K562 (cell line): Measurements from ENCODE around the gene SAMD11. TPM values are rescaled to one million over a fixed set of nuclear protein-coding genes. Genes with fewer than 3 reads are reported as not detected.

Experiments
- ATAC-seq: fragments of 200-7000 bp; cut with Tn5 transposase; 3 replicates; pipeline ENCODE4 v1.9.1; 2020; ENCODE audit warnings: moderate library complexity
- BruUV-seq: library from RNA; stranded (reverse); fragments of 400-500 nt; replicated peaks from 2 replicates; lab custom pipeline; 2021; lab: Mats Ljungman, UMichigan
- CTCF ChIA-PET: fragments of 300-600 bp; formaldehyde crosslinking; extraction: SDS; loops from one replicate; lab custom pipeline; 2021; ENCODE audit warnings: low intra/inter-chr PET ratio; lab: Yijun Ruan, JAX
- POLR2A ChIA-PET: fragments of 300-600, 350-650 bp; sonication (Branson Sonifier 250); formaldehyde crosslinking; extraction: SDS; loops from one replicate; lab custom pipeline; 2021; ENCODE audit warnings: antibody characterized with exemption, inconsistent platforms; lab: Yijun Ruan, JAX
- DNase-seq, 4 experiments: peaks; one replicate each; pipeline versions ENCODE4 v3.0.0 to v3.0.0-alpha.2; 2011 to 2018; ENCODE audit warnings: low spot score in 3 of 4, mixed read lengths in 3 of 4; ENCODE audit errors: extremely low read depth in 1 of 4
- FAIRE-seq: peaks from 2 replicates; lab custom pipeline; 2011; peaks lifted over from hg19 to GRCh38; lab: Jason Lieb, UNC
- H2AFZ ChIP-seq: 2 replicates; pipeline ENCODE4 v1.6.0; 2011; ENCODE audit warnings: low read depth, low read length, control low read depth, inconsistent platforms
- H3K27ac ChIP-seq: fragments of 200-600 bp; 3 replicates; pipeline ENCODE4 v1.8.0; 2011; ENCODE audit warnings: low read depth, mild to moderate bottlenecking, control low read depth, inconsistent platforms, low read length, moderate library complexity, mixed read lengths; ENCODE audit errors: extremely low read depth
- H3K27me3 ChIP-seq, 2 experiments: fragments of 300-600 bp in 1 of 2; 2 replicates in 1 of 2; 3 replicates in 1 of 2; pipeline versions ENCODE4 v1.6.0 to v1.8.0; 2011; ENCODE audit warnings: inconsistent platforms in 2 of 2, low read length in 2 of 2, mild to moderate bottlenecking in 1 of 2, mixed read lengths in 1 of 2, moderate library complexity in 1 of 2; ENCODE audit not compliant: control insufficient read depth in 2 of 2, insufficient read depth in 2 of 2
- H3K36me3 ChIP-seq: fragments of 300-600 bp; 3 replicates; pipeline ENCODE4 v1.8.0; 2011; ENCODE audit warnings: mild to moderate bottlenecking, low read length, inconsistent platforms; ENCODE audit not compliant: control insufficient read depth, insufficient read depth
- H3K4me1 ChIP-seq, 2 experiments: fragments of 200-600 bp in 1 of 2; replicated peaks in 1 of 2; 2 replicates in 1 of 2; 3 replicates in 1 of 2; pipeline versions ENCODE4 v1.5.1 to v1.8.0; 2011; ENCODE audit warnings: inconsistent platforms in 2 of 2, low read length in 2 of 2, mild to moderate bottlenecking in 1 of 2, mixed read lengths in 1 of 2, moderate library complexity in 1 of 2; ENCODE audit not compliant: control insufficient read depth in 2 of 2, insufficient read depth in 2 of 2
- H3K4me2 ChIP-seq: 2 replicates; pipeline ENCODE4 v1.6.1; 2011; ENCODE audit warnings: low read length, control low read depth, inconsistent platforms, mixed read lengths; ENCODE audit not compliant: insufficient read depth
- H3K4me3 ChIP-seq: fragments of 200-600 bp; sonication (generic), shearing (Covaris generic); 2 replicates; pipeline ENCODE4 v1.5.1; 2016; ENCODE audit warnings: control low read depth, inconsistent platforms
- H3K79me2 ChIP-seq: fragments of 200-600 bp; 3 replicates; pipeline ENCODE4 v1.8.0; 2011; ENCODE audit warnings: low read length, inconsistent platforms; ENCODE audit not compliant: control insufficient read depth, insufficient read depth
- H3K9ac ChIP-seq, 2 experiments: 2 replicates each; pipeline versions ENCODE4 v1.6.0 to v1.6.1; 2011; ENCODE audit warnings: low read depth in 2 of 2, low read length in 2 of 2, control low read depth in 1 of 2, inconsistent platforms in 1 of 2, mild to moderate bottlenecking in 1 of 2, mixed read lengths in 1 of 2; ENCODE audit not compliant: insufficient read depth in 1 of 2
- H3K9me1 ChIP-seq: one replicate; pipeline ENCODE4 v1.6.0; 2011; ENCODE audit warnings: inconsistent platforms, mild to moderate bottlenecking, low read length, moderate library complexity; ENCODE audit not compliant: control insufficient read depth, insufficient read depth
- H3K9me3 ChIP-seq: replicated peaks from 2 replicates; pipeline ENCODE4 v1.5.1; 2011; ENCODE audit warnings: low read depth, low read length, inconsistent platforms; ENCODE audit not compliant: control insufficient read depth, insufficient read depth
- H4K20me1 ChIP-seq: replicated peaks from 2 replicates; pipeline ENCODE4 v1.6.1; 2011; ENCODE audit warnings: low read length, inconsistent platforms, mixed read lengths; ENCODE audit not compliant: control insufficient read depth, insufficient read depth
- MAX ChIP-seq: sonication (generic); formaldehyde crosslinking; IDR thresholded peaks from 2 replicates; pipeline ENCODE4 v1.9.0; 2022; ENCODE audit warnings: mild to moderate bottlenecking, missing genetic modification reagents
- PKNOX1 ChIP-seq: fragments of 450-650 bp; IDR thresholded peaks from 2 replicates; pipeline ENCODE4 v1.6.1; 2016
- ZNF512 ChIP-seq: IDR thresholded peaks from 2 replicates; pipeline ENCODE4 v1.6.1; 2016; ENCODE audit warnings: missing genetic modification characterization, missing compliant biosample characterization
- WGBS: fragments of 100-300 bp; shearing (Covaris generic); methylation state at CpG from one replicate; pipeline ENCODE4 v1.1.6; 2016; ENCODE audit warnings: low coverage, mixed read lengths; ENCODE audit not compliant: insufficient coverage; ENCODE audit errors: missing lambda C conversion rate; 5-methylcytosine and 5-hydroxymethylcytosine counted together
- in situ Hi-C: fragments of 300-500 bp; cut with MboI; formaldehyde crosslinking; loops from 4 replicates; pipeline ENCODE4 v1.15.0; 2018; ENCODE audit warnings: inconsistent platforms, mixed read lengths
- intact Hi-C: fragments of 100-400 bp; cut with micrococcal nuclease; formaldehyde crosslinking; loops from 2 replicates; pipeline ENCODE4 v1.14.2; 2022
- polyA plus RNA-seq, 8 experiments: library from polyadenylated mRNA; depleted of rRNA in 4 of 8; stranded (reverse) in 5 of 8; unstranded in 3 of 8; fragments of >200 nt; fragmentation: Nextera tagmentation in 2 of 8; fragmentation: Illumina TruSeq in 1 of 8; extraction: Ambion mirVana in 2 of 8; extraction: Trizol in 1 of 8; gene quantifications; 2 replicates each; pipeline versions ENCODE4 v1.2.1 to v1.2.3, GENCODE V29; 2011 to 2014; ENCODE audit warnings: inconsistent platforms in 1 of 8, missing spikeins in 1 of 8
- total RNA-seq, 7 experiments: library from RNA; depleted of rRNA in 6 of 7; stranded (reverse); fragments of >200 nt in 6 of 7; fragmentation: Illumina TruSeq in 2 of 7; extraction: Trizol in 2 of 7; gene quantifications; 2 replicates each; pipeline versions ENCODE4 v1.2.1 to v1.2.3, GENCODE V29; 2011 to 2021; ENCODE audit warnings: low replicate concordance in 1 of 7

SAMD11 gene
- total and polyA plus RNA-seq, 9 of the 15 experiments (the other 6 are each of a cell fraction or from before 2014, with no cell fraction given), result 0.07 to 0.82 (median 0.11) TPM; not detected in 2

- H3K27me3 ChIP-seq, result peaks cover 29 to 41% of the 10 kb centered on the region in 2 experiments
- no peak overlapping the region for H3K4me3 ChIP-seq
- no peak overlapping the region for H2AFZ ChIP-seq
- intact Hi-C loops, result no loop called here
- H3K4me1 ChIP-seq, result peaks cover 4 to 48% of the 10 kb centered on the region in 2 experiments; a peak in 4 of 5 replicates
- H3K36me3 ChIP-seq, result no peaks in the 10 kb centered on the region
- WGBS, result 28% methylated on average over 18 of the region's 18 CpGs
- no peak overlapping the region for H3K4me2 ChIP-seq
- 0 out of 4 replicates have a peak overlapping the region, but pooled peaks of 1 of the 2 experiments have one; percentile 37 for H3K9ac ChIP-seq
- H3K9me1 ChIP-seq, result no peaks in the 10 kb centered on the region
- no peak overlapping the region for H3K27ac ChIP-seq
- no peaks in the 10 kb centered on the region for H3K79me2 ChIP-seq
- H3K9me3 ChIP-seq, result no peaks in the 10 kb centered on the region
- in situ Hi-C loops, result no loop called here
- BruUV-seq, result no TSS peak
- CTCF ChIA-PET, result no interaction called here
- POLR2A ChIA-PET, result no interaction called here
- TF ChIP-seq PKNOX1 (peak; percentile 55), MAX (CRISPR knock-in tag) (0 out of 2 replicates have a peak, but pooled peaks have one; percentile 21), ZNF512 (tag) (no peak)
- no peaks in the 10 kb centered on the region; the same call in 1 of the 2 replicates for H4K20me1 ChIP-seq
- FAIRE-seq (no peak), DNase-seq (peak in 2 of 4 experiments; percentile 7), ATAC-seq (no peak)
These were observed 22.4 kb upstream of the SAMD11 start for GRCh38 chr1:901108-901859.
